Measurements from ENCODE around the gene BMPER.

DNA sequence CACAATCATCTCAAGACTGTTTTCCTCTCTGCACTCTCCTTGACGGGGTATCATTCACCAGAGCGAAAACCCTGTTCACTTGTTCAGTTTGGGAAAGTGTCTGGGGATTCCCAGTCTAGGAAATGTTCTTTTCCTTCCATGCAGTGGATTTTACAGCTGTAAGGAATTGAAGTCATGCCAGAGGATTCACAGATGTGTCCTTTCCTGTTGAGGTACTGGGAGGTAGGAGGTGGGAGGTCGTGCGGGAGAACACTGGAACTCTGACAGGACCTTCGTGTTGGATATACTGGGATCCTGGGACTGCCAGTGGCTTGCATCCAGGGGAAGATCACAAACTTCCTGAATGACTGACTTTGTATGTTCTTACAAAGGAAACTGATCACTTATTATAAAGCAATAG is 185.5 kb downstream of the BMPER start:
- TF ChIP-seq POLR2AphosphoS5 (IDR thresholded peaks at IDR 0.05; ENCODE audit: low read depth, low read length), result no peak
- TF ChIP-seq, protein P1, sequence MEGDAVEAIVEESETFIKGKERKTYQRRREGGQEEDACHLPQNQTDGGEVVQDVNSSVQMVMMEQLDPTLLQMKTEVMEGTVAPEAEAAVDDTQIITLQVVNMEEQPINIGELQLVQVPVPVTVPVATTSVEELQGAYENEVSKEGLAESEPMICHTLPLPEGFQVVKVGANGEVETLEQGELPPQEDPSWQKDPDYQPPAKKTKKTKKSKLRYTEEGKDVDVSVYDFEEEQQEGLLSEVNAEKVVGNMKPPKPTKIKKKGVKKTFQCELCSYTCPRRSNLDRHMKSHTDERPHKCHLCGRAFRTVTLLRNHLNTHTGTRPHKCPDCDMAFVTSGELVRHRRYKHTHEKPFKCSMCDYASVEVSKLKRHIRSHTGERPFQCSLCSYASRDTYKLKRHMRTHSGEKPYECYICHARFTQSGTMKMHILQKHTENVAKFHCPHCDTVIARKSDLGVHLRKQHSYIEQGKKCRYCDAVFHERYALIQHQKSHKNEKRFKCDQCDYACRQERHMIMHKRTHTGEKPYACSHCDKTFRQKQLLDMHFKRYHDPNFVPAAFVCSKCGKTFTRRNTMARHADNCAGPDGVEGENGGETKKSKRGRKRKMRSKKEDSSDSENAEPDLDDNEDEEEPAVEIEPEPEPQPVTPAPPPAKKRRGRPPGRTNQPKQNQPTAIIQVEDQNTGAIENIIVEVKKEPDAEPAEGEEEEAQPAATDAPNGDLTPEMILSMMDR (IDR thresholded peaks at IDR 0.05; ENCODE audit: control extremely low read depth in 1 of 3, insufficient read depth in 1 of 3, low read depth in 1 of 3, low read length in 3 of 3), result no peak
- TF ChIP-seq NRF1 (IDR thresholded peaks at IDR 0.05; ENCODE audit: low read depth, low read length), result no peak
- TF ChIP-seq BCL11A (IDR thresholded peaks at IDR 0.05; ENCODE audit: low read depth in 2 of 2, low read length in 2 of 2), result no peak
- no peak for TF ChIP-seq CREB1 (IDR thresholded peaks at IDR 0.05)
- no peak for TF ChIP-seq POLR2A (IDR thresholded peaks at IDR 0.05; ENCODE audit: control extremely low read depth in 1 of 2, low read depth in 2 of 2, low read length in 2 of 2)
- no peak for TF ChIP-seq ASH2L (IDR thresholded peaks at IDR 0.05; ENCODE audit: low read length)
- no peak for TF ChIP-seq ZNF274 (IDR thresholded peaks at IDR 0.05; ENCODE audit: borderline replicate concordance, extremely low read depth, low read length)
- no peak for TF ChIP-seq SIX5 (IDR thresholded peaks at IDR 0.05; ENCODE audit: low read depth, low read length)

Measured in H1 (cell line).